ENCODE data around the gene BMP6.

DNA sequence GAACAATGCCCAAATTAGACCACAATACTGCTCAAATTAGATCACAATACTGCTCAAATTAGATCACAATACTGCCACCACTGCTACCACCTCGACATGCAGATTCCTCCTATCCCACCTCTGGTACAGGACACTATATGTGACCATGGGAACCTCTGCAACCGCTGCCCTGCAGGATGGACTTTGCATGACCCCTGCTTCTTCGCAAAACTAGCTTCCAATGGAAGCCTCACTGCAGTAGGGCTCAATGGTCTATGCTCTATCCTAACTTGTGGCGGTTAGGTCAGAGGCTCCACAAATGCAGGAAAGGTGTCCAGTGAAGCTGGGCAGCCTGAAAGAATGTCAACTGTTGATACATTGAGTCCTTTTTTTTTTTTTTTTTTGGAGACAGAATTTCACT lies 192.5 kb downstream of the BMP6 start:
- TF ChIP-seq POLR2A (IDR thresholded peaks at IDR 0.05; ENCODE audit: control extremely low read depth in 1 of 2, low read depth in 2 of 2, low read length in 2 of 2), result no peak
- no peak for TF ChIP-seq RFX5 (IDR thresholded peaks at IDR 0.05; ENCODE audit: borderline replicate concordance, low read depth, low read length)

Data from H1 (cell line).